ENCODE results near the gene ZNF670. TPM values are rescaled to one million over a fixed set of nuclear protein-coding genes. Genes with fewer than 3 reads are reported as not detected.
A peak's percentile ranks its signal among the peaks of the same experiment; 100 is the strongest.

Gene ZNF670
- total and polyA plus RNA-seq, 9 of the 15 experiments (the other 6 are each of a cell fraction or from before 2014, with no cell fraction given), result 7.1 to 23.4 (median 11.8) TPM

DNA sequence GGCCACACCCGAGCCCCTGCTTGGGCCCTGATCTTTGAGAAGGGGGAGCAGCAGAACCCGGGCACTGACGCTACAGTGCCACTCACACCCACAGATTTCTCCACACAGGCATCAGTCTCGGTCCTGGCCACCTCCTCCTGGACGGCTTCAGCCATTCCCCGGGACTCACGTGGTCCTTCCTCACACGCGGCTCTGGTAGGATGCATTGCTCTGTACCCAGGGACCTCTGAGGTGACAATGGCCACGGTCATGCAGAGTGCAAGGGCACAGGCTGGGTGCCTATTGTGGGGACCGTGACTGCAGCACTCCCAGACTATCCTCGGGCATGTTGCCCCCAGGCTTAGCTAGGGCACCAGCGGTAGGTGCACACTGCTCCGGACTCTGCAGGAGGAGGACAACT is 11.8 kb upstream of the ZNF670 start:
- Histone ChIP-seq H3K9me1 (ENCODE audit: control insufficient read depth, insufficient read depth, low read length) (no peaks in the 10 kb centered on the region), H3K4me1 (replicated peaks in 1 of 2; ENCODE audit: control insufficient read depth in 2 of 2, insufficient read depth in 2 of 2, low read length in 2 of 2) (peaks cover 0 to 16% of the 10 kb centered on the region in 2 experiments; a peak in 2 of 5 replicates), H3K9me3 (replicated peaks; ENCODE audit: control insufficient read depth, insufficient read depth, low read depth, low read length) (no peaks in the 10 kb centered on the region; the same call in 1 of the 2 replicates), H3K27ac (ENCODE audit: extremely low read depth, low read depth, low read length) (no peak overlapping the region), H3K27me3 (ENCODE audit: control insufficient read depth in 2 of 2, insufficient read depth in 2 of 2, low read length in 2 of 2) (peaks cover 0 to 26% of the 10 kb centered on the region in 2 experiments; a peak in 3 of 5 replicates), H3K79me2 (ENCODE audit: control insufficient read depth, insufficient read depth, low read length) (no peaks in the 10 kb centered on the region), H3K36me3 (ENCODE audit: control insufficient read depth, insufficient read depth, low read length) (no peaks in the 10 kb centered on the region), H2AFZ (ENCODE audit: low read depth, low read length) (no peak overlapping the region), H4K20me1 (replicated peaks; ENCODE audit: control insufficient read depth, insufficient read depth, low read length) (no peaks in the 10 kb centered on the region), H3K4me3 (no peak overlapping the region), H3K9ac (ENCODE audit: insufficient read depth in 1 of 2, low read depth in 2 of 2, low read length in 2 of 2) (0 out of 4 replicates have a peak overlapping the region, but pooled peaks of 1 of the 2 experiments have one; percentile 42), H3K4me2 (ENCODE audit: insufficient read depth, low read length) (no peak overlapping the region)
- DNase-seq (ENCODE audit: extremely low read depth in 1 of 4, low spot score in 3 of 4), result no peak
- FAIRE-seq, result no peak
- POLR2A ChIA-PET, result no interaction called here
- ATAC-seq, result peak; percentile 35
- intact Hi-C loops (cut with micrococcal nuclease), result no loop called here
- BruUV-seq (replicated peaks), result no TSS peak
- TF ChIP-seq, protein P1, sequence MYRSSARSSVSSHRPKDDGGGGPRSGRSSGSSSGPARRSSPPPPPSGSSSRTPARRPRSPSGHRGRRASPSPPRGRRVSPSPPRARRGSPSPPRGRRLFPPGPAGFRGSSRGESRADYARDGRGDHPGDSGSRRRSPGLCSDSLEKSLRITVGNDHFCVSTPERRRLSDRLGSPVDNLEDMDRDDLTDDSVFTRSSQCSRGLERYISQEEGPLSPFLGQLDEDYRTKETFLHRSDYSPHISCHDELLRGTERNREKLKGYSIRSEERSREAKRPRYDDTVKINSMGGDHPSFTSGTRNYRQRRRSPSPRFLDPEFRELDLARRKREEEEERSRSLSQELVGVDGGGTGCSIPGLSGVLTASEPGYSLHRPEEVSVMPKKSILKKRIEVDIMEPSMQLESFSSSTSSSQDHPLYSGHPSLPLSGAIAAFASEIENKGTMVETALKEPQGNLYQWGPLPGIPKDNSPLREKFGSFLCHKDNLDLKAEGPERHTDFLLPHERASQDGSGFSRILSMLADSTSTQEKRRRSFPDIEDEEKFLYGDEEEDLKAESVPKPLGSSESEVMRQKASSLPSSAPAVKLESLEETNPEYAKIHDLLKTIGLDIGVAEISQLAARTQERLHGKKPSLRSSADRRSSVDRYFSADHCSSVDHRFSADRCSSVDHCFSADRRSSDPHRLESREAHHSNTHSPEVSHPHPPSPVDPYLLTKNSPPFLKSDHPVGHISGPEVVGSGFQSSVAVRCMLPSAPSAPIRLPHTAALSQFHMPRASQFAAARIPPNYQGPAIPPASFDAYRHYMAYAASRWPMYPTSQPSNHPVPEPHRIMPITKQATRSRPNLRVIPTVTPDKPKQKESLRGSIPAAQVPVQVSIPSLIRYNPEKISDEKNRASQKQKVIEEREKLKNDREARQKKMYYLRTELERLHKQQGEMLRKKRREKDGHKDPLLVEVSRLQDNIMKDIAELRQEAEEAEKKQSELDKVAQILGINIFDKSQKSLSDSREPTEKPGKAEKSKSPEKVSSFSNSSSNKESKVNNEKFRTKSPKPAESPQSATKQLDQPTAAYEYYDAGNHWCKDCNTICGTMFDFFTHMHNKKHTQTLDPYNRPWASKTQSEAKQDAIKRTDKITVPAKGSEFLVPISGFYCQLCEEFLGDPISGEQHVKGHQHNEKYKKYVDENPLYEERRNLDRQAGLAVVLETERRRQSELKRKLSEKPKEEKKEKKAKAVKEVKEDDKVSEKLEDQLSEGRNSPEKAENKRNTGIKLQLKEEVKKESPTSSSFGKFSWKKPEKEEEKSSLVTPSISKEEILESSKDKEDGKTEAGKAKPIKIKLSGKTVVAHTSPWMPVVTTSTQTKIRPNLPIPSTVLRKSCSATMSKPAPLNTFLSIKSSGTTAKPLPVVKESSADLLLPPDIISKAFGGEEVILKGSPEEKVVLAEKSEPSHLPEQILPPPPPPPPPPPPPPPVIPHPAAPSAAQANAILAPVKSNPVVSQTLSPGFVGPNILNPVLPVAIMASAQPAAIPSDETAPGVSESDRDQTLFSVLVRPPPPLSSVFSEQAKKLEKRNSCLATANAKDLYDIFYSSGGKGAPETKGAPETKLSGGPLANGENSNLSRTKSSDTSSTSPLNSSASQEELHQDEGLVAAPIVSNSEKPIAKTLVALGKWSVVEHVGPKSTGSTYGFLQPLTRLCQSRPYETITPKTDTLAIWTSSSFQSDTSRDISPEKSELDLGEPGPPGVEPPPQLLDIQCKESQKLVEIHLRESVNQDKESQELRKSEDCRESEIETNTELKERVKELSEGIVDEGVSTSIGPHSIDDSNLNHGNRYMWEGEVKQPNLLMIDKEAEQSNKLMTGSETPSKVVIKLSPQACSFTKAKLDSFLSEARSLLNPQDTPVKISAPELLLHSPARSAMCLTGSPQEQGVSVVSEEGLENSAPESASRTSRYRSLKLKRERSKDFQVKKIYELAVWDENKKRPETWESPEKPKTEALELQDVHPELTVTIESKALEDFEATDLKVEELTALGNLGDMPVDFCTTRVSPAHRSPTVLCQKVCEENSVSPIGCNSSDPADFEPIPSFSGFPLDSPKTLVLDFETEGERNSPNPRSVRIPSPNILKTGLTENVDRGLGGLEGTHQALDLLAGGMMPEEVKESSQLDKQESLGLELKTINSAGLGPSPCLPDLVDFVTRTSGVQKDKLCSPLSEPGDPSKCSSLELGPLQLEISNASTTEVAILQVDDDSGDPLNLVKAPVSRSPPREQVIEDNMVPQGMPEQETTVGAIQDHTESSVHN (IDR thresholded peaks at IDR 0.05; ENCODE audit: borderline replicate concordance in 1 of 2, low read depth in 1 of 2), result no peak
- TF ChIP-seq ZFP36 (IDR thresholded peaks at IDR 0.05; ENCODE audit: low read depth, low read length, partially characterized antibody), result peak; percentile 32
- WGBS (ENCODE audit: insufficient coverage, low coverage, missing lambda C conversion rate), result 18% methylated on average over 14 of the region's 14 CpGs
- in situ Hi-C loops (cut with MboI), result no loop called here
- CTCF ChIA-PET (ENCODE audit: low intra/inter-chr PET ratio), result no interaction called here

All from K562 (cell line).